Measurements from ENCODE around the gene KCNIP1.

KCNIP1 gene

GRCh38 chr5:170597109-170597751 is 93.4 kb downstream of the KCNIP1 start:
- no peak for TF ChIP-seq CTCF (IDR thresholded peaks at IDR 0.05; ENCODE audit: low read depth, low read length)
- no peak for DNase-seq (ENCODE audit: extremely low read depth, low read depth)

- DNase-seq (ENCODE audit: extremely low read depth, low read depth): no peak
- TF ChIP-seq CTCF (IDR thresholded peaks at IDR 0.05; ENCODE audit: low read depth, low read length): no peak
Observed at GRCh38 chr5:170597872-170598271, 94.1 kb downstream of the KCNIP1 start.

- TF ChIP-seq CTCF (IDR thresholded peaks at IDR 0.05; ENCODE audit: low read depth, low read length): no peak
- no peak for DNase-seq (ENCODE audit: extremely low read depth, low read depth)
Observed at GRCh38 chr5:170599756-170600155, 95.9 kb downstream of the KCNIP1 start.

GRCh38 chr5:170601619-170602018 is 97.8 kb downstream of the KCNIP1 start:
- TF ChIP-seq CTCF (IDR thresholded peaks at IDR 0.05; ENCODE audit: low read depth, low read length): no peak
- no peak for DNase-seq (ENCODE audit: extremely low read depth, low read depth)

GRCh38 chr5:170603109-170603508 is 99.3 kb downstream of the KCNIP1 start:
- no peak for TF ChIP-seq CTCF (IDR thresholded peaks at IDR 0.05; ENCODE audit: low read depth, low read length)
- no peak for DNase-seq (ENCODE audit: extremely low read depth, low read depth)

- no peak for DNase-seq (ENCODE audit: extremely low read depth, low read depth)
- TF ChIP-seq CTCF (IDR thresholded peaks at IDR 0.05; ENCODE audit: low read depth, low read length): peak; percentile 64
Observed at GRCh38 chr5:170603578-170604565, 100.1 kb downstream of the KCNIP1 start.

- DNase-seq (ENCODE audit: extremely low read depth, low read depth): no peak
- no peak for TF ChIP-seq CTCF (IDR thresholded peaks at IDR 0.05; ENCODE audit: low read depth, low read length)
Observed at GRCh38 chr5:170606941-170607340, 103.1 kb downstream of the KCNIP1 start.

Measured in AG09319 (cell line).